Embryonic facial prominence (tissue), 1 donor: ENCODE results near the gene DDIAS.
"Not testable (repeated sequence)": the region's sequence is repeated elsewhere in the genome, so short reads cannot be mapped to it uniquely, and the experiment has no call there.

ENCODE experiments used
- DNase-seq: peaks from one replicate; pipeline ENCODE4 v3.0.0-alpha.2; 2016; ENCODE audit errors: extremely low spot score

Gene DDIAS

GRCh38 chr11:82901165-82901921 is at the start of gene DDIAS:
Gene DDIAS (plus strand): TSS chr11:82901736. CDS start chr11:82914739, 13,003 bp downstream.
- DNase-seq, result peak; percentile 95

DNA sequence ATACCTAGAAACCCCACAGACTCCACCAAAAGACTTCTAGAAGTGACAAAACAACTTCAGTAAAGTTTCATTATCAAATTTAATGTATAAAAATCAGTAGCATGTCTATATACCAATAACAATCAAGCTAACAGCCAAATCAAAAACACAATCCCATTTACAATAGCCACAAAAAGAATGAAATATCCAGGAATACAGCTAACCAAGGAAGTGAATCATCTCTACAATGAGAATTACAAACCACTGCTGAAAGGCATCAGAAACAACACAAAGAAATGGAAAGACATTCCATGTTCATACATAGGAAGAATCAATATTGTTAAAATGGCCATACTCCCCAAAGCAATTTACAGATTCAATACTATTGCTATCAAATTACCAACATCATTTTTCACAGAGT is 47.3 kb upstream of the DDIAS start:
- no peak for DNase-seq

DNA sequence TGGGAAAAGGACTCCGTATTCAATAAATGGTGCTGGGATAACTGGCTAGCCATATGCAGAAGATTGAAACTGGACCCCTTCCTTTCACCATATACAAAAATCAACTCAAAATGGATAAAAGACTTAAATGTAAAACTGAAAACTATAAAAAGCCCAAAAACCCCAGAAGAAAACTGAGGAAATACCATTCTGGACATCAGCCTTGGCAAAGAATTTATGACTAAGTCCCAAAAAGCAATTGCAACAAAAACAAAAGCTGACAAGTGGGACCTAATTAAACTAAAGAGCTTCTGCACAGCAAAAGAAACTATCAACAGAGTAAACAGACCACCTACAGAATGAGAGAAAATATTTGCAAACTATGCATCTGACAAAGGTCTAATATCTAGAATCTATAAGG is 46.6 kb upstream of the DDIAS start:
- DNase-seq, result not testable (repeated sequence)

GRCh38 chr11:82855616-82856015 is 45.9 kb upstream of the DDIAS start:
- DNase-seq, result no peak

DNA sequence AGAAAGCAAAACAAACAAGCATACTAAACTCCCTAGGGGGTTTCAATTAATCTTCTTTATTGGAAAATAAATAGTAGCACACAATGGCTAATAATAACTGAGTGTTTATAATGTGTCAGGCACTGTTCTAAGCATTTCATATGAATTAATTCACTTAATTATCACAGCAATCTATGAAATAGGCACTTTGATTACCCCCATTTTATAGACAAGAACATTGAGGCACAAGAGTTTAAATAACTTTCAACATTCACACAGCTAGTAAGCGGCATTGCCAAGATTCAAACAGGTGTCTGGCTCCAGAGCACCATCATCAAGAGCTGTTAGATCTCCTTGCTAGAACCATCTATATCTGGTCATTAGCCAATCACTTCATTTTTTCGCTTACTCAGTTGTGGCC is 44.4 kb upstream of the DDIAS start:
- no peak for DNase-seq

- DNase-seq, result no peak
Measured at GRCh38 chr11:82858133-82858532, 43.4 kb upstream of the DDIAS start.

DNA sequence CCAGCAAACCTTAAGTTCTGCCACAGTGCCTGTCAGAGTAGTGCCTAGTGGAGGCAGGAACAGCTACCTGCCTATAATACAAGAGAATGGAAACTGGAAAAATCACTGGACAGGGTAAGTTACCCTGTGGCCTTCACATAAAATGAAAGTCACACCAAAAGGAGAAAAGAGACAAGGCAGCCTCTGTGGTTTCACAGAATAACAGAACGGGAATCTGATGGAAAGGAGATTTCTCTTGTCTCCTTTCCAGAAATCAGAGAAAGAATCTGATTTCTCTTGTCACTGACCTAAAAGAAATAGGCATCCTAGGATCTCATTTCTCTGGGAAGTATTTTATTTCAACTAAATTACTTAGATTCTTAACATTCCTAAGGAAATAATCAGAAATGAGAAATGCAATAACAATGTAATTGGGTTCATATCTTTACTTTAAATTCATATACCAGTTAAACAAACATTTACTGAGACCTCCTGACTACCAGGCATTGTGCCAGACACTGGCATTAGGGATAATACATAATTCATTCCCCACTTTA is 42.9 kb upstream of the DDIAS start:
- DNase-seq, result no peak

- DNase-seq, result no peak
Measured at GRCh38 chr11:82859750-82860149, 41.8 kb upstream of the DDIAS start.

- DNase-seq, result no peak
Measured at GRCh38 chr11:82862379-82862778, 39.2 kb upstream of the DDIAS start.

GRCh38 chr11:82863209-82863608 is 38.3 kb upstream of the DDIAS start:
- no peak for DNase-seq

DNA sequence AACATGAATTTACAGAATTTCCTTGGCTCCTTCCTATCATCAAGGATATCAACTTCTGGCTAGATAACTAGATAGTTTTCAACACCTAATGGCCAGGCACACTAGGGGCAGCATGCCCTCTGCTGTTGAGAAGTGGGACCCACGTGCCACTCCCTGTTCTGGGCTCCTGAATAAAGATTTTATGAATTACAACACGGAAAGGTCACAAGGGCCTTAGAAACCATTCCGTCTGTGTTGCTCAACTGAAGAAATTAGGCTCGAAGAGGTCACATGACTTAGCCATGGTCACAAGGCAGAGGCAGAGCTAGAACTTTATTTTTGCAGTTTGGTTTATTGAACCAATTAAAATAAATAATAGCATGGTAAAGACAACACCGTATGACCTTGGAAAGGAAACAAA is 37.3 kb upstream of the DDIAS start:
- no peak for DNase-seq

GRCh38 chr11:82865841-82866240 is 35.7 kb upstream of the DDIAS start:
- no peak for DNase-seq

DNA sequence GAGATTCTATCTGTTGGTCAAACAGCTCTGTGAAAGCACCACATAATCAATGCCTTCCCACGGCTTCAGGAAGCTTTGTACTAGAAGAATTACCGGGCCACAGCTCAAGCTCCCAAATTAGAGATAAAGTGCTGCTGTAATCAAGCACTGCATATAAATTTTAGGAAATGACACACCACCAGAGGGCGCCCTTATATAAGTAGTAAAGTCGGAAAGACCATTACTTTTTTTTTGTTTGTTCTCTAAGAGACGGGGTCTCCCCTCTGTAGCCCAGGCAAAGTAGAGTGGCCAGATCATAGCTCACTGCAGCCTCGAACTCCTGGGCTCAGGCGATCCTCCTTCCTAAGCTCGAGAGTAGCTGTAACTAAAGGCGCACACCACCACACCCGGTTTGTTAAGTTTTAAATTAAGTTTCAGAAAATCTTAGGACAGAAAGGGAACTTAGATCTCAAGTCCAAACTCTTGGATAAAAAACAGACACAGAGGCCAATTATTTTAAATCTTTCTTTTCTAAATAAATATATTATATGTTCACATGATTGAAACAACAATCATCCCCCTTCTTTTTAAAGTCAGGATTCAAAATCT is 33.9 kb upstream of the DDIAS start:
- peak; percentile 62 for DNase-seq

GRCh38 chr11:82869657-82870056 is 31.9 kb upstream of the DDIAS start:
- no peak for DNase-seq

GRCh38 chr11:82871646-82872045 is 29.9 kb upstream of the DDIAS start:
- DNase-seq, result no peak

- no peak for DNase-seq
Measured at GRCh38 chr11:82872377-82873150, 29.0 kb upstream of the DDIAS start.

DNA sequence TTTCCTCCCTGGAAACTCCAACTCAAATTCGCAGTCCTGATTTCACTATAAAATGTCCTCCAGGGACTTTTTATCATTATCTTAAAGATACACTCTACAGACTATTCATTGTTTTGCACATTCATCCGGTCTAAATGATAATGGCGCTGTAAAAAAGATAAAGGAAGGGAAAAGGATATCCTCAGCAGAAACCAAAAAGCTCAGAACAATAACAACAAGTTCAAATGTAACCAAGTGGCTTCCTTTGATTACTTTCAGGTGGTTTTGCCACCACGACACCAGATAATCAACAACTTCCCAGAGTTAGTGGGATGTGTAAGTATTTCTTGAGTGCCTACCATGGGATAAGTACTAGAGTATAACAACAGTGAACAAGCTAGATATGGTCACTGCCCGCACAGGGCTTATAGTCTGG is 27.6 kb upstream of the DDIAS start:
- no peak for DNase-seq

DNA sequence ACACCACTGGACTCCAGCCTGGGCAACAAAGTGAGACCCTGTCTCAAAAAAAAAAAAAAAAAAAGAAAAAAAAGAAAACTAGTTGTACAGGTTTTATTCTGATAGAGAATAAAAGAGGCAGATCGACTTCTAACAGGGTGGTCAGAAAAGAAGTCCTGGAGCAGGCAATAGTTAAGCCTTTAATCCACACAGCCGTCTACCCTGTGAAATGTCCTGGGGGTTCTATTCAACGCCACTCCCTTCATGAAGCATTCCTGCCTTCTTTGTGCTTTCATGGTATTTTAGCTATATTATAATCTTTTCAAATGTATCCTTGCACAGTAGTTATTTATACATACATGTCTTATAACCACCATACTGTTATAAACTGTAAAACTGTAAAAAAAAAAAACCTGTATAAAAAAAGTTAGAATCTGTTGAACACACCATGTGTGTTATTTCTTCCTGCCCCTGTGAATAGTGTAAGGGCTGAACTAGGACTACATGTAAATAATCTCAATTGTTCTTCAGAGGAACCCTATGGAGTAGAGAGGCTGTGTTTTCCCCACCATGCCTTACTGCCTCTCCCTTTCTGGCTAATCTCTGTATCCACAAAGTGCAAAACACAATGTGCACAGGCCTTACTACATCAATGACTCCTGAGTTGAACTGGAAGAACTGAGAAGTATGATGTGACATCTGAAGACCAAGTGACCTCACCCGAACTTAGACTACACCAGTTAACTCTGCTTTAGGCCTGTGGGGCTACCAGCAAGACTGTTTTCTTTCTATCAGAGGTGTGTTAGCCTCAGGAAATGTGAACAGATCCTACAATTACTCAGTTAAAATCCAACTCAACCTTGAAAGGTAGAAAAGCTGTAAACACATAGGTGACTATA is 26.7 kb upstream of the DDIAS start:
- no peak for DNase-seq

- no peak for DNase-seq
Measured at GRCh38 chr11:82883853-82884252, 17.7 kb upstream of the DDIAS start.

DNA sequence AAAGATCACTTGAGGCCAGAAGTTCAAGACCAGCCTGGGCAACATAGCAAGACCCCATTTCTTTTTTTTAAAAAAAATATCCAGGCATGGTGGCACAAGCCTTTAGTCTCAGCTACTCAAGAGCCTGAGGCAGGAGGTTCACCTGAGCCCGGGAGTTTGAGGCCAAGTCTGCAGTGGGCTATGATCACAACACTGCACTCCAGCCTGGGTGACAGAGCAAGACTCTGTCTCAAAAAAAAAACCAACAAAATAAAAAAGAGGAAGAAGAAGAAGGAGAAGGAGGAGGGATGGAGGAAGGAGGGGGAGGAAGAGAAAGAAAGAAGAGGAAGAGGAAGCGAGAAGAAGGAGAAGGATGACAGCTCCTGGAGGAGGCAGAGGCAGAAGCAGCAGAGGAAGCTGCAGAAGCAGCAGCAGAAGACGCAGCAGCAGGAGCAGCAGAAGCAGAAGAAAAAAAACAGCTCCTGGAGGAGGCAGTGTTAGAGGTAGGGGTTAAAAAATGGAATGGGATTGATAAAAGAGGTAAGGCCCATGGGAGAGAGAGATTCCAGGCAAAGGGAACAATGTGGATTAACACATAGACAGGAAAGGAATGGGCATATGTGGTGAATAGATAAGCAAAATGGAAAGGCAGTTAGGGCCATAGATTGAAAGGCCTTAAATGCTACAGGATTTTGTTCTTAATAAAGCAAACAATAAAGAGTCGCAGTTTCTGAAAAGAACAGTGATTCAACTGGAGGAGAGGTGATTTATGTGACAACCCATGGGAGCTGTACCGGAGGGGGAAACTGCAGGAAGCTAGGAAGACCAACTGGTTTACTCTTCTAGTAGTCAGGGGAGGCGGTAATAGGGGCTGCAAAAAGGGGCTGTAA is 12.2 kb upstream of the DDIAS start:
- no peak for DNase-seq

GRCh38 chr11:82890002-82890341 is 11.6 kb upstream of the DDIAS start:
- DNase-seq, result no peak
